ENCODE data around the gene KPTN.
A peak's percentile ranks its signal among the peaks of the same experiment; 100 is the strongest.

The KPTN gene

GRCh38 chr19:47483800-47484690 lies at the start of gene KPTN:
KPTN (minus strand) TSS chr19:47484219; CDS start chr19:47484160, 59 bp downstream.
- peak; percentile 66 for DNase-seq (ENCODE audit: low read depth)
- H3K4me3 ChIP-seq (ENCODE audit: low read depth, low read length): peak within 1 kb of the TSS; percentile 71

GRCh38 chr19:47531640-47532387 lies 47.8 kb upstream of the KPTN start:
- no peak overlapping the region for H3K4me3 ChIP-seq (ENCODE audit: low read depth, low read length)
- DNase-seq (ENCODE audit: low read depth): no peak

- DNase-seq (ENCODE audit: low read depth): no peak
- H3K4me3 ChIP-seq (ENCODE audit: low read depth, low read length): no peak overlapping the region
These were observed 45.2 kb upstream of the KPTN start for GRCh38 chr19:47529018-47529742.

- H3K4me3 ChIP-seq (ENCODE audit: low read depth, low read length): no peak overlapping the region
- DNase-seq (ENCODE audit: low read depth): no peak
These were observed 42.8 kb upstream of the KPTN start for GRCh38 chr19:47526798-47527197.

- H3K4me3 ChIP-seq (ENCODE audit: low read depth, low read length): no peak overlapping the region
- DNase-seq (ENCODE audit: low read depth): no peak
These were observed 39.5 kb upstream of the KPTN start for GRCh38 chr19:47523473-47523872.

GRCh38 chr19:47521473-47522180 lies 37.6 kb upstream of the KPTN start:
- no peak for DNase-seq (ENCODE audit: low read depth)
- H3K4me3 ChIP-seq (ENCODE audit: low read depth, low read length): no peak overlapping the region

- DNase-seq (ENCODE audit: low read depth): no peak
- no peak overlapping the region for H3K4me3 ChIP-seq (ENCODE audit: low read depth, low read length)
These were observed 36.8 kb upstream of the KPTN start for GRCh38 chr19:47520839-47521238.

GRCh38 chr19:47520343-47520806 lies 36.4 kb upstream of the KPTN start:
- no peak for DNase-seq (ENCODE audit: low read depth)
- H3K4me3 ChIP-seq (ENCODE audit: low read depth, low read length): no peak overlapping the region

- no peak overlapping the region for H3K4me3 ChIP-seq (ENCODE audit: low read depth, low read length)
- DNase-seq (ENCODE audit: low read depth): no peak
These were observed 34.8 kb upstream of the KPTN start for GRCh38 chr19:47518854-47519253.

- DNase-seq (ENCODE audit: low read depth): no peak
These were observed 34.1 kb upstream of the KPTN start for GRCh38 chr19:47518139-47518538.

GRCh38 chr19:47514869-47515588 lies 31.0 kb upstream of the KPTN start, which contains the start of gene NAPA:
NAPA (minus strand) TSS chr19:47515063; CDS start chr19:47514940, 123 bp downstream.
- peak; percentile 100 for DNase-seq (ENCODE audit: low read depth)
- peak within 1 kb of the TSS; percentile 100 for H3K4me3 ChIP-seq (ENCODE audit: low read depth, low read length)

More at GRCh38 chr19:47518139-47518538, 34.1 kb upstream of the KPTN start:
- no peak overlapping the region for H3K4me3 ChIP-seq (ENCODE audit: low read depth, low read length)

GRCh38 chr19:47514151-47514868 lies 30.3 kb upstream of the KPTN start:
- DNase-seq (ENCODE audit: low read depth): no peak
- H3K4me3 ChIP-seq (ENCODE audit: low read depth, low read length): peak overlapping the region; percentile 100

GRCh38 chr19:47512948-47513319 lies 28.9 kb upstream of the KPTN start:
- DNase-seq (ENCODE audit: low read depth): no peak
- H3K4me3 ChIP-seq (ENCODE audit: low read depth, low read length): no peak overlapping the region

GRCh38 chr19:47512183-47512947 lies 28.3 kb upstream of the KPTN start:
- no peak for DNase-seq (ENCODE audit: low read depth)
- no peak overlapping the region for H3K4me3 ChIP-seq (ENCODE audit: low read depth, low read length)

- H3K4me3 ChIP-seq (ENCODE audit: low read depth, low read length): no peak overlapping the region
These were observed 27.7 kb upstream of the KPTN start for GRCh38 chr19:47511681-47512080.

GRCh38 chr19:47511128-47511517 lies 27.1 kb upstream of the KPTN start:
- DNase-seq (ENCODE audit: low read depth): no peak
- no peak overlapping the region for H3K4me3 ChIP-seq (ENCODE audit: low read depth, low read length)

More at GRCh38 chr19:47511681-47512080, 27.7 kb upstream of the KPTN start:
- no peak for DNase-seq (ENCODE audit: low read depth)

- H3K4me3 ChIP-seq (ENCODE audit: low read depth, low read length): no peak overlapping the region
- DNase-seq (ENCODE audit: low read depth): no peak
These were observed 26.6 kb upstream of the KPTN start for GRCh38 chr19:47510516-47511127.
